HG02610 (cell line): Measurements from ENCODE around the gene HYAL3.

Experiments used
- ATAC-seq: cut with Tn5 transposase; IDR thresholded peaks from one replicate; pipeline ENCODE4 v1.9.1; 2021; ENCODE audit warnings: mild to moderate bottlenecking, moderate library complexity; ENCODE audit not compliant: unreplicated experiment

Gene HYAL3, protein sequence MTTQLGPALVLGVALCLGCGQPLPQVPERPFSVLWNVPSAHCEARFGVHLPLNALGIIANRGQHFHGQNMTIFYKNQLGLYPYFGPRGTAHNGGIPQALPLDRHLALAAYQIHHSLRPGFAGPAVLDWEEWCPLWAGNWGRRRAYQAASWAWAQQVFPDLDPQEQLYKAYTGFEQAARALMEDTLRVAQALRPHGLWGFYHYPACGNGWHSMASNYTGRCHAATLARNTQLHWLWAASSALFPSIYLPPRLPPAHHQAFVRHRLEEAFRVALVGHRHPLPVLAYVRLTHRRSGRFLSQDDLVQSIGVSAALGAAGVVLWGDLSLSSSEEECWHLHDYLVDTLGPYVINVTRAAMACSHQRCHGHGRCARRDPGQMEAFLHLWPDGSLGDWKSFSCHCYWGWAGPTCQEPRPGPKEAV

DNA sequence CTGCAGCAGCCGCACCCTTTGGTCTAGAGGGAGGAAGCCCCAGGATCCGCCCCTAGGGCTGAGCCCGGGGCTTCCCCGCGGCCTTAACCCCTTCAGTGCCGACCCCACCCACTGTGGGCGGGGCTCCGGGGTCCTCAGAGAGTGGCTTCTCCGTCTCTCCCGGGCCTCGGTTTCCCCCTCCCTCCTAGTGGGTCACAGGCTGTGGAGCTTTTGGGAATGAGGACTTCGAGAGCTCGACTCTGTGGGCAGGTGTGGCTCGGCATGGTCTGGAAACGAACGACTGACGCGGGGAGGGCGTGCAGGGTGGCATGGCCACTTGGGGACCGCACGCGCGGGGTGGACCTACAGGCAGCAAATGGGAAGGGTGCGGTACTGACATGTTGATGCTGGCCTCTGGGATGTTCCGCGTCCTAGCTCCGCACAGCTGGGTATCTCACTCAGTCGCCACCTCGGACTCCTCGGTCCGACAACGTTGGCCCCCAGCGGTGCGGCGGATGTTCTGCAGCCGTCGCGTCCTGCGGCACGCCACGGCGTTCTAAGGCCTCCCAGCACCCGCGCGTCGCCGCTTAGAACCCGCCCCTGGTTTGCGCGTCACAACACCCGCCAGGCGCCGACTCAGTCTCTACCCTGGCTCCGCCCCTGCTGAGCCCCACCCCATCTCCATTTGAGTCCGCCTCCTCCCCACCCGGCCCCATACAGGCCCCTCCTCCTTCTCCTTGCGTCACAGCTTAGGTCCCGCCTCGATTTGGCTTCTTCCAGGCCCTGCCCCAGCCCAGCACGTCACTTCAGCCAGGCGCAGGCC, at the start of gene HYAL3, which contains the start of gene NAA80:
Gene HYAL3, minus strand, starts transcription at position 570 of the 802 bp plus-strand sequence. CDS start 3,803 bp downstream, outside the sequence.
Gene NAA80, minus strand, starts transcription at position 570 of the 802 bp plus-strand sequence. CDS start 1,942 bp downstream, outside the sequence.
- ATAC-seq: peak; percentile 86

DNA sequence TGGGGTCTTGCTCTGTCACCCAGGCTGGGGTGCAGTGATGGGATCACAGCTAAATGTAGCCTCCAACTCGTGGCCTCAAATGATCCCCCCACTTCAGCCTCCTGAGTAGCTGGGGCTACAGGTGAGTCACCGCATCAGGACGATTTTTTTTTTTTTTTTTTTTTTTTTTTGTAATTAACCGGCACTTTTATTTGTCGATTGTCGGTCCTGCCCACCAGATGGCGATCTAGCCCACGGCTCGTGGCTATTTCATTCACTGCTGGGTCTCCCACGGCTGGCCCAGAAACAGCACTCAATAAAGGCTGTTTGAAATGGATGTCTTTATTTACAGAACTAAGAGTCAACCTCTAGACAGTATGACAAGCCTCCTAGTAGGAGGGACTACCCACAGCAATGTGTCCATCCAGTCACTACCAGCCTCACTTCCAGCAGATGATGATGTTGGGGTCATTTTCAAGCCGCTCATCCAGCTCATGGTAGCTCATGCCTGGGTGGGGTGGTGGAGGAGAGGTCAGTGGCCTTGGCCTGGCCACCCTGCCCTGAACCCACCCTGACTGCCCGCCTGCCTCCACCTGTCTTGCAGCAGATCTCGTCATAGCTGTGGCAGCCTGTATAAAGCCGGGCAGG, 48.1 kb upstream of the HYAL3 start:
- ATAC-seq: no peak

DNA sequence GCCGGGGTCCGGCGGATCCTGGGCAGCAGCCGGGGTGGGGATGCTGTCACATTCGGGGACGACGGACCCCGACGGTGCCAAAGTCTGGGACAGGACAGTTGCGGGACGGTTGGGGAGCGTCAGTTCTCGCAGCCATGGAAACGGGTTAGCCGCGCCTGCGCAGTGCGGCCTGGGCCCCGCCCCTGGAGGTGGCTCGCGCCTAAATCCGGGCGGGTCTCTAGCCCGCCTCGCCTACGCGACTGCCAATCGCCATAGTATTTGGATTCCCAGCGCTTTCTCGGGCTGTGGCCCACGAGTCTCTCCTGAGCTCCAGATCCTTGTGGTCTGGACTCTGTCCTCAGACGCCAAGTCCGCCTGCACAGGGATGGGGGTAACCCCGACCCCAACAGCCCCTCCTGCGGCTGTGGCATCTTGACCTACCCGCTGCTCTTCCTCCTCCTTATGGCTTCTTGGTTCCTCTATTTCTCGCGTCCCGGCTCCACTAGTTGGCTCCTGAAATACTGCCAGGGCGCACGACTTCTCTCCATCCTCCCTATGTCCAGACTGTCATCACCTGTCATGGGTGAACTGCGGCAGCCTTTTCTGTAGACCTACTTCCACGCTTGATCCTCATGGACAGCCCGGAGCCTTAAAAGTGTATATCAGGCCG, 46.5 kb upstream of the HYAL3 start, which contains the start of gene ZMYND10:
Gene ZMYND10, minus strand, starts transcription at position 147 of the 649 bp plus-strand sequence. CDS start 153 bp downstream, outside the sequence.
- ATAC-seq: no peak

DNA sequence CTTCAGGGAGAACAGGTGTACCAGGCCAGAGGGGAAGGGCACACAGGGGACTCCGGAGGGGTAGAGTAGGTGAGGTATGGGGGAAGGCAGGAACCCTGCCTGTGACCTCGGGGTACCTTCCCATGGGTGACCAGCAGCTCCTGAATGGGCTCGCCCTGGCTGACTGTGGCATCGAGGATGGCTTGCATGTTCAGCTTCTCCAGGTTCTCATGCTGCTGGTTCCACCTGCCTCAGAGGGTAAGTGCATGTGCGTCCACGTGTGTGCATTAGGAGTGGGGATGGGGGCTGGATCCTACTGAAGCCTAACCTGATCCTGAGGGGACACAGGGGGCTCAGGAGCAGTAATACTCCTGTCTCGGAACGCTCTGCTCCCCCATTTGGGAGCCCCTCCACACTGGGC, 45.8 kb upstream of the HYAL3 start:
- ATAC-seq: no peak

DNA sequence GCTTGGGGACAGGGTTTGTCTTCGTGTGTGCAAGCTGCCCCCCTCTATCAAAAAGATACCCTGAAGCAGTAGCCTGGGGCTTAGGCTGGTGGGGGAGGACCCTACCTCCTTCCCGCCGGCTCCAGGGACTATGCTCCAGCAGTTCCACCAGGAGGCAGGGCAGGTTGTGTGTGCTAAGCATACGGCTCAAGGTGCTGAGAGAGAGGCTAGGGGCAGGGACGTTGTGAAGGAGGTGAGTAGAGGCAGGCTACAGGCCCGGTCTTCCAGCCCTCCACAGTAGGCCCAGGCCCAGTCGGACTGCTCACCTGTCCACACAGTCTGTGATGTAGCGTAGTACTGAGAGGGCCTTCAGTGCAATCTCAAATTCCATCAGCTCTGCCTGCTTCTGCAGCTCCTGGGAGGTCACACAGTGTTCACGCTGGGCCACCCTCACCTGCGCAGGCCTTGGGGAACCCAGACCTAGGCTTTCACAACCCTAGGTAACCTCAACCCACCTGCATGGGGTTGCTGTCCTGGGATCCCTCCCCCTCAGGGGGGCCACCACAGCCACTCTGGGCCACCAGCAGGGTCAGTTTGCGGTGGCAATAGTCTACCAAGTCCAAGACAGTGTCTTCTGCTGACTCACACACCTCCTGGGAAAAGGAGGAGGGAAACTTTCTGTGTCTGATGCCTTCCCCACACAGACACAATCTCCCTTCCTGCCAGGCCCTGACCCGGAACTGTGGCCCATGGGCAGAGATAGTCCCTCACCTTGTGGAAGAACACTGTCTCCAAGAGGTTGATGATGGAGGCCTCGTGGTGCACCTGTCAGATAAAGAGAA, 43.8 kb upstream of the HYAL3 start:
- ATAC-seq: no peak

DNA sequence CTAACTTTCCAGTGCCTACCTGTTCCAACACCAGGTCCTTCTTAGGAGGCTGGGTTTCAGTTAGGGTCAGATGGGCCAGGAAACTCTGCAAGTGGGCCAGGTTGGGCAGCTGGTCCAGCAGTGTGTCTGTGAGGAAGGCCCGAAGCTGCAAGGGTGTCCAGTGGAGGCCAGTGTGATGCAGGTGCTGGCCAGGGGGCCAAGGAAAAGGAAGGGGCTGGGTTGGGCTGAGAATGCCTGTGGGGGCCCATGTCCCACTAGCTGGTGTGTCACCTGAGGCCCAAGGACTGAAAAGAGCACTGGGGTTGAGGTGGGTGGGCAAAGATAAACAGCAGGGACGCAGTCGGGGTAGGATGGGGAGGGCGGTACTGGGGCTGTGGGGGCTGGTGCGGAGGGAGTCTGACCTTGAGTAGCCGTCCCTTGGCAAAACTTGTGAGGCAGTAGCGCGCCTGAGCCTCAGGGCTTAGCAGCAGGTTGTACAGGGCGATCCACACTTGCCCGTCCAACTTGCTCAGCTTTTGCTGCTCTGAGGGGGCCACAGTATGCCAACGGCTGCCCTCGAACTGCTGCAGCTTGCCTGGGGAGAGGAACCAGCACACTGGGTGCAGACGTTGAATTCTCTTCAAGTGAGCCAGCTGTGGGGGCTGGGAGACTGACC, 42.9 kb upstream of the HYAL3 start:
- ATAC-seq: no peak

DNA sequence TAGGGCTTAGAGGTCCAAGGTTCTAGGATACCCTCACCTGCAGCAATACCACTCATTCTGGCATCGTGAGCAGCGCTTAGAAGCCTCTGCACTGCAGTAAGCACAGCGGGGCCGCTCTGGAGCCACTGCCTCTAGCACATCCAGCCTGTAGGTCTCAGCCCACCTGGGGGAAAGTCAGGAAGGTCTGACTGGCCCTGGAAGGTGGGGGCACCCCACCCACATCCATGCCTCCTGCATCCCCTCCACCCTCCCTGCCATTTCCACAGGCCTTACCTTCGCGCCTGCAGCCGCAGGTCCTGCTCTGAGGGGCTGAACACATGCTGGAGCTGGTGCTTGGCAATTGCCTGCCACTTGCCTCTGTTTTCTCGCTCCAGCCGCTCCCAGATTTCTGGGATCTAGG, 42.3 kb upstream of the HYAL3 start:
- ATAC-seq: no peak

DNA sequence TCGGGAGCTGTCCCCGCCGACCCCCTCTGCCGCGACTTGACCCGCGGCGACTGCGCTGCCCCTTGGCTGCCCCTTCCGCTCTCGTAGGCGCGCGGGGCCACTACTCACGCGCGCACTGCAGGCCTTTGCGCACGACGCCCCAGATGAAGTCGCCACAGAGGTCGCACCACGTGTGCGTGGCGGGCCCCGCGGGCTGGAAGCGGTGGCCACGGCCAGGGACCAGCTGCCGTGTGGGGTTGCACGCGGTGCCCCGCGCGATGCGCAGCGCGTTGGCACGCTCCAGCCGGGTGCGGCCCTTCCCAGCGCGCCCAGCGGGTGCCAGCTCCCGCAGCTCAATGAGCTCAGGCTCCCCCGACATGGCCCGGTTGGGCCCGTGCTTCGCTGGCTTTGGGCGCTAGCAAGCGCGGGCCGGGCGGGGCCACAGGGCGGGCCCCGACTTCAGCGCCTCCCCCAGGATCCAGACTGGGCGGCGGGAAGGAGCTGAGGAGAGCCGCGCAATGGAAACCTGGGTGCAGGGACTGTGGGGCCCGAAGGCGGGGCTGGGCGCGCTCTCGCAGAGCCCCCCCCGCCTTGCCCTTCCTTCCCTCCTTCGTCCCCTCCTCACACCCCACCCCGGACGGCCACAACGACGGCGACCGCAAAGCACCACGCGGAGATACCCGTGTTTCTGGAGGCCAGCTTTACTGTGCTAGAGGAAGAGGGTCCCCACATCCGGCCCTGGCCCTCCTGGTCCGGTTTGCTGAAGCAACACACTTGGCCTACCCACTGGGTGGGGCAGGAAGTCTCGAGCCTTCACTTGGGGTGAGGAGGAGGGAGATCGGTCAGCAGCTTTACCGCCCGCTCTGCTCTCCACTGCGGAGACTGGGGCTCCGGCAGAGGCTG, 41.5 kb upstream of the HYAL3 start, which contains the start of gene RASSF1:
Gene RASSF1, minus strand, starts transcription at position 389 of the 882 bp plus-strand sequence. Its CDS starts 31 bp downstream, at position 358.
- peak; percentile 17 for ATAC-seq

DNA sequence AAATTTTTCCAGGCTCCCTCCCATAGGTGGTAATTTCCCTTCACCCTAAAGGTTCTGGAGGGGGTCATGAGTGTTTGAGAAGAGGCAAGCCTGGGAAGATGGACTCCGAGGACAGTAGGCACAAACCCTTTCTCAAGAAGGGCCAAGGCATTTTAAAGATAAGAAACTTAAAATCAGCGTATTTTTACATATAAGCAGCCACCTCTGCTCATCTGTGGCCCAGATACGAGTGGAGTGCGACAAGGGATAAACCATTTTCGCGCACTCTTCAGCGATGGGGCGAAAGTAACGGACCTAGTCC, 40.9 kb upstream of the HYAL3 start:
- ATAC-seq: no peak

DNA sequence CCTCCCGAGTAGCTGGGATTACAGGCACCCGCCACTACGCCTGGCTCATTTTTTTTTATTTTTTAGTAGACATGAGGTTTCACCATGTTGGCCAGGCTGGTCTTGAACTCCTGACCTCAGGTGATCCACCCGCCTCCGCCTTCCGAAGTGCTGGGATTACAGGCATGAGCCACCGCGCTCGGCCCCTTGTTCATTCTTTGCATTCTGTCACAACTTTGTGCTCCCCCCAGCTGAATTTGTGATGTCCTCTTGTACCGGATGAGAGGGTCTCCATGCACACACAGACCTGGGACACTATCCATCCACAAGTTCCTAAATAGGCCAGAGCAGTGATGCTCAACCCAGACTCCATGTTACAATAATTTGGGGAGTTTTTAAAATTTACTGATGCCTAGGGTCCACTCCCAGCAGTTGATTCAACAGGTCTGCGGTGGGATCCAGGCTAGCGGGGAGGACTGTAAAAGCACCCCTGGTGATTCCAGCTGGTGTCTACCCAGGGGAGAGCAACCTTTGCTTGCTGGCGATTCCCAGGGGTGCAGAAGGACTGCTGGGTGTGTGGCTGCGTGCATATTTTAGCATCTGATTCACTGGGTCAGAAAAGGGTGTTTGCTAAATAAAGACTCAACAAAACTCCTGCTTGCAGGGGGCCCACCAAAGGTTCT, 40.4 kb upstream of the HYAL3 start:
- no peak for ATAC-seq

DNA sequence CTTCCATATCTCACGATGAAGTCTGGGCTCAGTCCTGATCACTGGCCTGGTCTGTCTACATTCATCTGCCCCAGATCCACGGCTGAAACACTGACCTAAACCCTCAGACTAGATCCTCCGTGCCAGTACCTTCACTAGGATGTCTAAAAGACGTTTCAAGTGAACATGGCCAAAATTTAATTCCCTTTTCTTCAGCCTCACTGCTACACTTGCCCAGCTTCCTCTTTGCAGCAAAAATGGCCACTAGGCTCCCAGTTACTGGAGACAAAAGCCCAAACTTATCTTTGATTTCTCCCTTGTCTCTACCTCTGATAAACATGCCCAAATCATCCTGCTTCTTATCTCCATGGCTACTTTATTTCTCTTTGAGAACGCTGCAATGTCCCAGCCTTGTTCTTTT, 39.8 kb upstream of the HYAL3 start:
- no peak for ATAC-seq

DNA sequence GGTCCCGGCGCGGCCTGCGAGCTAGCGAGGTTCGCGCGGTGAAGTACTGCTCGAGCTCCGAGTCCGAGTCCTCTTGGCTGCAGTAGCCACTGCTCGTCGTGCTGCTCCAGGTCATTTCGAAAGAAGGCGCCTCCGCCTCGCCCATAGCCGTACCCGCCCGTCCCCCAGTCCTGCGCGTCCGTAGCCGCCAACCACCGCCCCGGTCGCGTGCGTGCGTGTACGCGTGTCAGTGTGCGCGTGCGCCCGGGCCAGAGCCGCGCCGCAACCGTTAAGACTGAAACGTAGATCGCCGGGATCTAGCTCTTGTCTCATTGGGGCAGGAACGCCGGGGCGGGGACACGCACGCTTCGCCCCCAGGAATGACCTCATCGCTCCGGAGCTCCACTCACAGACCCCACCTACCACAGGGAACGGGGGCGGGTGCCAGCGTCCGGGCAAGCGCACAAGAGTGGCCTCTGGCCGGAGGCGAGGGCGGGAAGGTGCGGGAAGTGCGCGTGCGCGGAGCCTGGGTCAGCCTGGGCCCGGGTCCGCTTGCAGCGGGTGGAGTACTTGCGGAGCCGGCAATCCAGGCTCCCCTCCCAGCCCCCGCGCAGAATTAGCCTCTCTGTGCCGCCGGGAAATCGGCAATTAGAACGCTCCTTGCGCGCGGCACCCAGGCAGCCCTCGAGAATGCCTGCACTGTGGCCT, 38.1 kb upstream of the HYAL3 start:
- ATAC-seq: peak; percentile 72

DNA sequence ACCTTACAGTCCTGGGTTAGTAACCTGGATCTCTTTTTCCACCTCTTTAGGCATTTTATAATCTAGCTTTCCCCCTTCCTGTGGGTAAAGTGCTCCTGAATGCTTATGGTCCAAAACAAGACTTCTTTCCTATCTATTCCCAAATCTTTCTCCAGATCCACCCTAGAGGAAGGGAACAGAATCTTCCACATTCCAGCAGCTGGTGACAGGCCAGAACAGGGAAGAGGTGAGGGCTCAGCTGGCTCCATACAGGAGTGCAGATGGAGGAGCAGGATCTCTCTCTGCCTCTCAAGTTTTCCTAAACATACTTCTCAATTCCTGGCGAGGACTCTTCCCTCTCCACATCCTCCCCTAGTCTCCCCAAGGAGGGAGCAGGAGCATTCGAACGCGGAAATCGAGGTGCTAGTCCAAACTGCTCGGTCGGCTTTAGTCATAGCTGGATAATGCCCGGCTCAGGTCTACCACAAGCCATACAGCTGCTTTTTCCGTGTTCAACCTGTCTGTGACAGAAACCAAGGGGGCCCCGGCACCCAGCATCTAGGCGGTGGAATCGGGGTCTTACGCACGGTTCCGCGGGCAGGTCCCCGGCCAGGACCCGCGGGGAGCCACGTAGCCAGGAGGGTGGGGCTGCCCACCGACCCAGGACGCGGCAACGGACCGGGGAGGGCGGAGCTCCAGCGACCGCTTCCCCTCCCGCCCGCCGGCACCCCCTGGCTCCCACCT, 37.4 kb upstream of the HYAL3 start:
- peak; percentile 27 for ATAC-seq

DNA sequence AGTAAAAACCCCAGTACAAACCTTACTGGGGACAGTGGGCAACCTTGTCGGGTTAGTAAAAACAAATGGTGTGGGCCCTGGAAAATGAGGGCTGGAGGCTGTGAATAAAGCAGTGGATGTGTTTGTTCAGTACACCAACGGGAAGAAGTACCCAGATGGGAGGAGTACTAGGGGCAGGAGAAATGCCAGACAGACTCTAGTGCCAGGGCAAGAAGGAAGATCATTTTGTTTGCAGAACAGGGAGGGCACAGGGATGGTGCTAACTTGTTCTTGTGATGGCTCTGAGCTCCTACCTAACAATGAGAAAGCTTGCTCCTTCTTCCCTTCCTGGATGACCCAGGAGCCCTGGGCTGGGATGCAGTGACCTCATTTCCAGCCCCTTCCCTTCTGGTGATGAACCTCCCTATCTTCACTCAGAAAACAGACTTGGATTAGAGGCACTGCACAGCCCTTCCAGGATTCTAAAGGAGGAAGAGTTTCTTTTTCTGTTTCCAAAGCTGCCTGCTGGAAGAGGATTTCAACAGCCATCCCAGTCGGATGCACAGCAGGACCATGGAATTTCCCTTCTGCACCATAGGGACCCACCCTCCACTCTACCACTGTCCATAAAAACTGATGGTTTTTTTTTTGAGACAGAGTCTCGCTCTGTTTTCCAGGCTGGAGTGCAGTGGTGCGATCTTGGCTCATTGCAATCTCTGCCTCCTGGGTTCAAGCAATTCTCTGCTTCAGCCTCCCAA, 35.3 kb upstream of the HYAL3 start:
- ATAC-seq: no peak

DNA sequence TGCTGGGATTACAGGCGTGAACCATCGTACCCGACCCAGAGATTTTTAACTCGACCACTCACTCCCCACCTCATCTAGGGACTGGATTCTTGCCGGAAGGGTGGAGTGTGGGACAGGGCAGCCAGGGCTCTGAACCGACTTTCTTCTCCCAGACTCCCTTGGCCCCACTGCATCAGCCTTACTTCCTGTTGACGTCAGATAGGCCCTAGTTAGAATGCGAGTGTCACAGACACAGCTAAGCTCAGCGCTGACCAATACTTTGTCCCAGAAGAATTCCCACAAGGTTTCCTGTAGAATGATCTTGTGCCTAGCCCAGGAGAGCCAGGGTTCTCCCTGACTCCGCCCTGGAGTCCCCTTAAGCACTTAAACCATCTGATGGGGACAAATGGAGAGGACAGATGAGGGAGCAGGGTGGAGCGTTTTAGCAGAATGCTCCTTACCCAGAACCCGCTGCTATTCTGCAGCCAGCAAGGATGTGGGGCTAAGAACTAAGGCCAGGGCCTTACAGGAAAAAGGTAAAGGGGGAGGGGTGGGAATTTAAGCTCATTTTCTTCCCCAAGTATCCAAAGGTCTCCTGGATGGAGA, 34.6 kb upstream of the HYAL3 start:
- no peak for ATAC-seq
